DND-41 (cell line): Measurements from ENCODE around the gene GAGE10.

Experiments used
- CTCF ChIP-seq: IDR thresholded peaks from 2 replicates; pipeline ENCODE4 v1.5.1; 2012; ENCODE audit warnings: borderline replicate concordance, low read length, moderate library complexity, mild to moderate bottlenecking; ENCODE audit not compliant: poor library complexity, severe bottlenecking; ENCODE audit errors: extremely low read depth
- EZH2 ChIP-seq: IDR thresholded peaks from 3 replicates; pipeline ENCODE4 v1.6.1; 2012; ENCODE audit warnings: borderline replicate concordance, low read depth, mild to moderate bottlenecking, moderate library complexity, low read length, inconsistent platforms; ENCODE audit not compliant: severe bottlenecking

GRCh38 chrX:49276671-49277534 is 26.5 kb upstream of the GAGE10 start:
- TF ChIP-seq CTCF (no peak), EZH2 (no peak)
